Mucosa of stomach (tissue), 1 donor: Measurements from ENCODE around the gene UHMK1.
A peak's percentile ranks its signal among the peaks of the same experiment; 100 is the strongest.
"Not testable (repeated sequence)": the region's sequence is repeated elsewhere in the genome, so short reads cannot be mapped to it uniquely, and the experiment has no call there.

Experiments
- H3K27me3 ChIP-seq: one replicate; pipeline ENCODE4 v1.7.0; 2013; ENCODE audit warnings: mild to moderate bottlenecking, low read length; ENCODE audit not compliant: control insufficient read depth, insufficient read depth
- H3K36me3 ChIP-seq: one replicate; pipeline ENCODE4 v1.7.0; 2013; ENCODE audit warnings: low read length; ENCODE audit not compliant: control insufficient read depth, insufficient read depth
- H3K4me1 ChIP-seq: one replicate; pipeline ENCODE4 v1.7.0; 2013; ENCODE audit warnings: mild to moderate bottlenecking, low read length; ENCODE audit not compliant: control insufficient read depth, insufficient read depth
- H3K4me3 ChIP-seq: one replicate; pipeline ENCODE4 v1.7.0; 2013; ENCODE audit warnings: low read length
- H3K9ac ChIP-seq: one replicate; pipeline ENCODE4 v1.7.0; 2013; ENCODE audit warnings: mild to moderate bottlenecking, low read length, moderate library complexity
- H3K9me3 ChIP-seq: one replicate; pipeline ENCODE4 v1.7.0; 2013; ENCODE audit warnings: mild to moderate bottlenecking, low read length, moderate library complexity; ENCODE audit not compliant: control insufficient read depth
- donor health status: Pancreatic carcinoma.

The UHMK1 gene, protein sequence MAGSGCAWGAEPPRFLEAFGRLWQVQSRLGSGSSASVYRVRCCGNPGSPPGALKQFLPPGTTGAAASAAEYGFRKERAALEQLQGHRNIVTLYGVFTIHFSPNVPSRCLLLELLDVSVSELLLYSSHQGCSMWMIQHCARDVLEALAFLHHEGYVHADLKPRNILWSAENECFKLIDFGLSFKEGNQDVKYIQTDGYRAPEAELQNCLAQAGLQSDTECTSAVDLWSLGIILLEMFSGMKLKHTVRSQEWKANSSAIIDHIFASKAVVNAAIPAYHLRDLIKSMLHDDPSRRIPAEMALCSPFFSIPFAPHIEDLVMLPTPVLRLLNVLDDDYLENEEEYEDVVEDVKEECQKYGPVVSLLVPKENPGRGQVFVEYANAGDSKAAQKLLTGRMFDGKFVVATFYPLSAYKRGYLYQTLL

DNA sequence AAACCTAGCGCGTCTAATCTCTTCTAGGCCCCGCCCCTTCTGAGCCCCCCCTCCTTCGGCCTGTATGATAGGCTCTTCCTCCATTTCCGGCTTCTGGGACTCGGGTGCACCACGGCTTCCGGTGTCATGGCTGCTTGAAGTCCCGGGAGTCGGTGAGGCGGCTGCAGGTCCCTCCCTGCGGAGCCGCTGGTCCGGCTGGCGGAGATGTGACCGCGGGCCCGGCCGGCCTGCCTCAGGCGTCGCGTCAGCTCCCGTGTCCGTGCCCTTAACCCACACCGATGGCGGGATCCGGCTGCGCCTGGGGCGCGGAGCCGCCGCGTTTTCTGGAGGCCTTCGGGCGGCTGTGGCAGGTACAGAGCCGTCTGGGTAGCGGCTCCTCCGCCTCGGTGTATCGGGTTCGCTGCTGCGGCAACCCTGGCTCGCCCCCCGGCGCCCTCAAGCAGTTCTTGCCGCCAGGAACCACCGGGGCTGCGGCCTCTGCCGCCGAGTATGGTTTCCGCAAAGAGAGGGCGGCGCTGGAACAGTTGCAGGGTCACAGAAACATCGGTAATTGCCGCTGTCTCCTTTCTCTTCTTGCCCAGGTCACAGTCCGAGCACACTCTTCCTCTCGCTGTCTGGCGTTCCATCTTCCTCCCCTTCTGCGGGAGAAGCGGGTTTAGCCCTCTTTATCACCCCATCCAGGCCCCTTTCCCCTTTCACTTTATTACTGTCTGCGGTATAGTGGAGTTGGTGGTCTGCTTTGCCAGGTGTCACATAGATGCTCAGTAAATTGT is at the start of gene UHMK1:
Gene UHMK1, plus strand, starts transcription at position 96 of the 773 bp plus-strand sequence. Its CDS starts 183 bp downstream, at position 279.
- Histone ChIP-seq H3K4me3 (peak within 1 kb of the TSS; percentile 84), H3K36me3 (no peaks in the 10 kb centered on the region), H3K9me3 (no peaks in the 10 kb centered on the region), H3K4me1 (peaks cover 9% of the 10 kb centered on the region), H3K27me3 (no peaks in the 10 kb centered on the region), H3K9ac (peak within 1 kb of the TSS; percentile 98)

DNA sequence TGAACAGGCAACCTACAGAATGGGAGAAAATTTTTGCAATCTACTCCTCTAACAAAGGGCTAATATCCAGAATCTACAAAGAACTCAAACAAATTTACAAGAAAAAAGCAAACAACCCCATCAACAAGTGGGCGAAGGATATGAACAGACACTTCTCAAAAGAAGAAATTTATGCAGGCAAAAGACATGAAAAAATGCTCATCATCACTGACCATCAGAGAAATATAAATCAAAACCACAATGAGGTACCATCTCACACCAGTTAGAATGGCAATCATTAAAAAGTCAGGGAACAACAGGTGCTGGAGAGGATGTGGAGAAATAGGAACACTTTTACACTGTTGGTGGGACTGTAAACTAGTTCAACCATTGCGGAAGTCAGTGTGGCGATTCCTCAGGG is 43.3 kb upstream of the UHMK1 start:
- not testable (repeated sequence) for H3K4me1 ChIP-seq, H3K9ac ChIP-seq, H3K4me3 ChIP-seq, H3K9me3 ChIP-seq, H3K27me3 ChIP-seq, H3K36me3 ChIP-seq

DNA sequence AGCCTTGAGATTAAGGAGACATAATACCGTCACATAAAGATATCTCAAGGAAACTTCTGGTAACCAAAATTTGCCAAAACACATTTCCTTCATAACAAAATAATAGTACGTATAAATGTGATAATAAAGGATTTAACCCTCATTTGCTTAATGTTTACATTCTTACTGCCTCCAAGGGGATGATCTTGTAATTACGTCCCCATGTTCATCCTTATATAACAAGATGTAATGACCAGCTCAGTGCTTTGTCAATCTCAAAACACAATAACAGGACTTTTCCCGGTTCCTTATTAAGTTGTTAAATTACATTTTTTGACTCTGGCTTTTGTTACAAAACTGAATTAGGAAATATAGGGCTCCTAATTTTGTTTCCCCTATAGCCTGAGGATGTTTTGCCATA is 41.3 kb upstream of the UHMK1 start:
- H3K9ac ChIP-seq, result no peak overlapping the region
- no peaks in the 10 kb centered on the region for H3K27me3 ChIP-seq
- no peak overlapping the region for H3K4me3 ChIP-seq
- no peaks in the 10 kb centered on the region for H3K36me3 ChIP-seq
- H3K9me3 ChIP-seq, result no peaks in the 10 kb centered on the region
- no peaks in the 10 kb centered on the region for H3K4me1 ChIP-seq

DNA sequence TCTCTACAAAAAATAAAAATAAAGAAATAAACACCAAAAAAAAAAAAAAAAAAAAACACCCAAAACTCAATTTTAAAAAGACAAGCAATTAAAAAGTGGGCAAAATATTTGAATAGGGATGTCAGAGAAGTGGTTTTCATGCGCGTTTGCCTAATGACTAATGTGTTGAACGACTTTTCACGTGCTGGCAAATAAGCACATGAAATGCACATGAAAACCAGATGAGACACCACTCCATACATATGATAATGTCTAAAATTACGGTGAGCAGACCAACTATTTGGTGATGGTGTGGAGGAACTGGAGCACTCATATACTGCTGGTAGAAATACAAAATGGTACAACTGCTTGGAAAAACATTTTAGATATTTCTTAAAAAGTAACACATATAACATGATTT is 39.4 kb upstream of the UHMK1 start:
- no peaks in the 10 kb centered on the region for H3K9me3 ChIP-seq
- no peaks in the 10 kb centered on the region for H3K36me3 ChIP-seq
- no peaks in the 10 kb centered on the region for H3K4me1 ChIP-seq
- no peaks in the 10 kb centered on the region for H3K27me3 ChIP-seq
- no peak overlapping the region for H3K9ac ChIP-seq
- no peak overlapping the region for H3K4me3 ChIP-seq

DNA sequence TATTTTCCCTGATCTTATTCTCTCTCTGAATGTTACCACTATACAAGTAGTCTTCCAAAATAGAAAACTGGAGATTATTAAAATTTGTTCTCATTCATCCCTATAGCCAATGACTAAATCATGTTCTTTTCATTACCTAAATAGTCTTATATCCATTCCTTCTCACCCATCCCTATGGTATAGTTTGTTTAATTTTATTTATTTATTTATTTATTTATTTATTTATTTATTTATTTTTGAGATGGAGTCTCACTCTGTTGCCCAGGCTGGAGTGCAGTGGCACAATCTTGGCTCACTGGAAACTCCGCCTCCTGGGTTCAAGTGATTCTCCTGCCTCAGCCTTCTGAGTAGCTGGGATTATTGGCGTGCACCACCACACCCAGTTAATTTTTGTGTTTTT is 35.2 kb upstream of the UHMK1 start:
- not testable (repeated sequence) for H3K27me3 ChIP-seq, H3K36me3 ChIP-seq, H3K9ac ChIP-seq, H3K4me1 ChIP-seq, H3K4me3 ChIP-seq, H3K9me3 ChIP-seq

GRCh38 chr1:162463021-162463420 is 34.6 kb upstream of the UHMK1 start:
- Histone ChIP-seq H3K27me3 (no peaks in the 10 kb centered on the region), H3K9me3 (no peaks in the 10 kb centered on the region), H3K36me3 (no peaks in the 10 kb centered on the region), H3K4me1 (no peaks in the 10 kb centered on the region), H3K9ac (no peak overlapping the region), H3K4me3 (no peak overlapping the region)

GRCh38 chr1:162466797-162467196 is 30.8 kb upstream of the UHMK1 start:
- no peak overlapping the region for H3K4me3 ChIP-seq
- no peaks in the 10 kb centered on the region for H3K27me3 ChIP-seq
- H3K9ac ChIP-seq, result no peak overlapping the region
- no peaks in the 10 kb centered on the region for H3K4me1 ChIP-seq
- no peaks in the 10 kb centered on the region for H3K9me3 ChIP-seq
- no peaks in the 10 kb centered on the region for H3K36me3 ChIP-seq

DNA sequence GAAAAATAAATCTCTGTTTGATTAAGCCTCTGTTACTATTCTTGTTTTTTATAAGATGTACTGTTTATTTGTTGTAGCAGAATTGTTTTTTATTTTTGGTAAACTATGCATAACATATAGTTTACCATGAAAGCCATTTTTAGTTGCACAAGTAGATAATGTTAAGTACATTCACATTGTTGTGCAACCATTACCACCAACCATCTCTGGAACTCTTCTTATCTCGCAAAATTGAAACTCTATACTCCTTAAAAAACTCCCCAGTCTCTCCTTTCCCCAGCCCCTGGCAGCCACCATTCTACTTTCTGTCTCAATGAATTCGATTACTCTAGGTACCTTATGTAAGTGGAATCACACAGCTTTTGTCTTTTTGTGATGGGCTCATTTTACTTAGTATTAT is 27.4 kb upstream of the UHMK1 start:
- no peak overlapping the region for H3K4me3 ChIP-seq
- H3K9me3 ChIP-seq, result no peaks in the 10 kb centered on the region
- H3K9ac ChIP-seq, result no peak overlapping the region
- no peaks in the 10 kb centered on the region for H3K27me3 ChIP-seq
- no peaks in the 10 kb centered on the region for H3K36me3 ChIP-seq
- H3K4me1 ChIP-seq, result no peaks in the 10 kb centered on the region

DNA sequence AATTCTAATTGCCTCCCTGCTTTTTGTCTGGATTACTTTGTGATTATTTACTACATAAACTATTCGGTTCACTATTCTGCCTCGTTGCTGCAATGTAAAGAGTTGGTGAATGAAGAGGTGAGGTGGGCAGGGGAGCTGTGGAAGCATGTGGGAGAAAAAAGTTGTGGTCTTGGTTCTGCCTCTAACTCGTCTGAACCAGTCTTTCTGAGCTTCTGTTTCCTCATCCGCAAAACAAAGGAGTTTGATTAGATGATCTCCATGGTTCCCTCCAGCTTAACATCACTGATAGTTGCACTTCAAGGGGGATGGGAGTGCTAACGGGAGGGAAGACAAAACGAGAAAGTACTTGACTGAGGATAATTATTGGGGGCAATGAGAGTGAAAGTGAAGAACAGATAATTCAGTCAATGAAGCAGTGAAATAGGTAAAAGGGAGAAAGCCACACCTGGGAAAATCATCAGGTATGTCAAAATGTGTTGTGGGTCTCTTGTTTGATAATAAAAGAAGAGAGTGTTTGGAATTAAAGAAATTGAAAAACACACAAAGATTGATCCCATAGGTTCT is 26.2 kb upstream of the UHMK1 start:
- Histone ChIP-seq H3K36me3 (no peaks in the 10 kb centered on the region), H3K9ac (no peak overlapping the region), H3K27me3 (no peaks in the 10 kb centered on the region), H3K4me1 (no peaks in the 10 kb centered on the region), H3K9me3 (no peaks in the 10 kb centered on the region), H3K4me3 (no peak overlapping the region)

DNA sequence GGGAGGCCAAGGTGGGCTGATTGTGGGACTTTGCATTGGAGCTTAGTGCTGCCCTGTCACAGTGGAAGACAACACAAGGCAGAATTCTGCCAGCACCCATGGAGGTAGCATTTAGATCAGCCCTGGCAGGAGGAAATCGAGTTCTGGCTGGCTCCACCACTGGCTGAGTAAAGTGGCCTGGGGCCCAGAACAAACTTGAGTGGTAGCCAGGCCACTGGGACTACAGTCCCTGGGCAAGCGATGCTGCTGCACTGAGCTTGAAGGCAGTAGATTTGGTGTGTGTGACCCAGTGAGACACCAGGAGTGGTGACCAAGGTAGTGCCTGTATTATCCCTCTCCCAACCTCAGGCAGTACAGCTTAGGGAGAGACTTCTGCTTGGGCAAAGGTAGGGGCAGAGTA is 22.5 kb upstream of the UHMK1 start:
- H3K4me1 ChIP-seq, result no peaks in the 10 kb centered on the region
- no peaks in the 10 kb centered on the region for H3K36me3 ChIP-seq
- H3K9ac ChIP-seq, result no peak overlapping the region
- H3K9me3 ChIP-seq, result no peaks in the 10 kb centered on the region
- no peaks in the 10 kb centered on the region for H3K27me3 ChIP-seq
- H3K4me3 ChIP-seq, result no peak overlapping the region

DNA sequence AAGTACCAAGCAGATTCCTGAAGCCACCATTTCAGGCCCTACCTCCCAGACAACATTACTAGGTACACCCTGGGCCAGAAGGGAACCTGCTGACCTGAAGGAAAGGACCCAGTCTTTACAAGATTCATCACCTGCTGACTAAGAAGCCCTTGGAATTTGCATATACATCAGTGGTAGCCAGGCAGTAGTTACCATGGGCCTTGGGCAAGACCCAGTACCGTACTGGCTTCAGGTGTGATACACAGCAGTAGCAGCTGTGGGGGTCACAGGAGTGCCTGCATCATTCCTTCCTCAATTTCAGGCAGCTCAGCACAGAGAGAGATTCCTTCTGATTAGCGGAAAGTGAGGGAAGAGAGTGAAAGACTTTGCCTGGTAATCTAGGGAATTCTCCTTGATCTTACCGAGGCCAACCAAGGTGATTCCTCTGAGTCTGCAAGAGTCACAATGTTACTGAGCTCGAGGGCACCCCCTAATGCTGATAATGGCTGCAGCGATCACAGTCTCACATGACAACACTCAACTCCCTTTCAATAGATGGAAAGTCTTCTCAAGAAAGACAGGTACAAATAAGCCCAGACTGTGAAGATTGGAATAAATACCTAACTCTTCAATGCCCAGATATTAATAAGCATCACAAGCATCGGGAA is 22.0 kb upstream of the UHMK1 start:
- Histone ChIP-seq H3K9ac (no peak overlapping the region), H3K36me3 (no peaks in the 10 kb centered on the region), H3K9me3 (no peaks in the 10 kb centered on the region), H3K4me1 (no peaks in the 10 kb centered on the region), H3K27me3 (no peaks in the 10 kb centered on the region), H3K4me3 (no peak overlapping the region)

DNA sequence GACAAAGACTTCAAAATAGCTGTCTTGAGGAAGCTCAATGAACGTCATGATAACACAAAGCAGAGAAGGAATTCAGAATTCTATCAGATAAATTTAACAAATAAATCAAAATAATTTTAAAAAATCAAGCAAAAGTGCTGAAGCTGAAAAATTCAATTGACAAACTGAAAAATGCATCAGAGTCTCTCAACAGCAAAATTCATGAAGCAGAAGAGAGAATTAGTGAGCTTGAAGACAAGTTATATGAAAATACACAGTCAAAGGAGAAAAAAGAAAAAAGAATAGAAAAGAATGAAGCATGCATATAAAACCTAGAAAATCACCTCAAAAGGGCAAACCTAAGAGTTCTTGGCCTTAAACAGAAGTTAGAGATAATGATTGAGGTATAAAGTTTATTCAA is 21.0 kb upstream of the UHMK1 start:
- Histone ChIP-seq H3K9me3 (no peaks in the 10 kb centered on the region), H3K9ac (no peak overlapping the region), H3K27me3 (no peaks in the 10 kb centered on the region), H3K4me1 (no peaks in the 10 kb centered on the region), H3K4me3 (no peak overlapping the region), H3K36me3 (no peaks in the 10 kb centered on the region)
